T-helper 1 cell (primary cell): ENCODE data around the gene CMC1.
"Not testable (repeated sequence)": the region's sequence is repeated elsewhere in the genome, so short reads cannot be mapped to it uniquely, and the experiment has no call there.

Experiments
- DNase-seq, 5 donors: peaks; one replicate each; pipeline ENCODE4 v3.0.0-alpha.2; 2012 to 2020
- total RNA-seq, 4 donors: gene quantifications; one replicate each; lab custom pipeline; 2026; lab: John Stamatoyannopoulos, UW

CMC1 gene, protein sequence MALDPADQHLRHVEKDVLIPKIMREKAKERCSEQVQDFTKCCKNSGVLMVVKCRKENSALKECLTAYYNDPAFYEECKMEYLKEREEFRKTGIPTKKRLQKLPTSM
- 6.4 to 13.2 (median 9.0) reads per million in 4 donors for total RNA-seq

DNA sequence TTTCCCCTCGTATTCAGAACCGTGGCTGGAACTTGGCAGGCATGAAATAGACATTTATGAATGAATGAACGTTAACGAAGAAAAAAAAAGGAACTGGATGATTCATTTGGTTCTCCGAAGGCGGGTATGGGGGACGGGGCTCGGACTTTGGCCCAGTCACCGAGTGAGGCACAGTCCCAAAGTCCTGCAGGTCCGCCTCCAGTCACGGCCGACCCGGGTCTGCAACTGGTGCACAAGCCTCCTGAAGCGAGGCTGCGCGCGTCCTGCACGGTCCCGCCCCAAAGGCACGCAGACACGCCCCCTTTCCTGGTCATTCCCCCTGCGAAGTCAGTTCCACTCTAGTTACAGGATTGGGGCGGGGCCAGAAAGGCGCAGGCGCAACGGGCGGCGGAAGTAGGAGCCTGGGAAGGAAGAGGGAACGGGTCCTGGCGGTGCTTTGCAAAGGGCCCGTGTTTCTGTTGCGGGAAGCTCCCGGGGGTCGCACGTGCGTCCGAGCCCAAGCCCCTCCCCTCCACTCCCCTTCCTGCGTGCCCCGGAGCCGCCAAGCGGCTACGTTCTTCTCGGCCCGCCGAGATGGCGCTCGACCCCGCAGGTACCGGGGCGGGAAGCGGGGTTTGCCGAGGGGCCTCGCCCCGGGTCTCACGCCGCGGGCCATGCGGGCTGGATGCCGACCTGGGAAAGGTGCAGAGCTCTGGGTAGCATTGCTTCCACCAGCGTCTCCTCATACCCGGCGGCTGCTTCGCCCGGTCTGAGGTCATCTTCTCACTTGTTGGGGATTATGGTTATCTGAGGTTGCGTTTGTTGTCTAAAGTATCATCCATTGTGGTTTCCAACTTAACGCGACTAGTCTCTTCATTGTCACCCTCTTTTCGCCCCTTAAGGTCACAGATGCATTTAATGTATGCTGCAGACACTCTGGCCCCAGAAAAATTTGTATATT is at the start of gene CMC1:
Gene CMC1 (plus strand): TSS at position 399 of the 940 bp plus-strand sequence. CDS start 175 bp downstream, at position 574.
- peak; percentile 81 to 91 (median 88) for DNase-seq

DNA sequence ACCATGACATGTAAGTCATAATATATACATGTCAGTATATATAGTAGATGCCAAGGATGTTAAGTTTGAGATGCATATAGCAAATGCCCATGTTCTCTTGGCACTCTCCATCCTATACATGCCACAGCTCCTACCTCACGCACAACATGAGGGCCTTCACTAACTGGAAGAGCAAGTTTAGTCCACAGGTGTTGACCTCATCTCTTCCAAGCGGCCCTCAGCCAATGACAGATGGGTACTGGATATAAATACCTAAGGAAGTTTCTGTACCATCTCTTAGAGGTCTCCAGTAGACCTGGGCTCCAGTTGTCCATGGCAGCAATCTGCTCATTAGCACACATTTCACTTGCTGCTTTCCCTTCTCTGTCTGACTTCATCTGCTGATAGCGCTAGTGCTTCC is 43.3 kb upstream of the CMC1 start:
- no peak for DNase-seq

DNA sequence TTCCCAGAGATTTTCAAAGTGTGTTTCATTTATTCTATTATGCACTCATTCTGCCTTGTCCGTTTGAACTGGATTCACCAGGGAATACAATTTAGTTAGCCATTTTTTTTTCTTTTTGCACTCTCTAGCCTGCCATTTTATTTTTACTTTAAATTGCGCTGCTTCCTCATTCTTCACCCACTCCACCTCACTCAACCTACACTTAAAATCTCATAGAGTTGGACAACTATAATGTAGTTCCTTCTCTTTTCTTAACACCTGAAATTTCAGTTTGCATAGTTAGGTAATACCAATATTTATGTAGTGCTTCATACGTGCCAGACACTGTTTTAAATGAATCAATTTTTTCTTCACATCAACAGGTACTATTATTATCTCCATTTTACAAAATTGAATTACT is 42.4 kb upstream of the CMC1 start:
- DNase-seq, result no peak

DNA sequence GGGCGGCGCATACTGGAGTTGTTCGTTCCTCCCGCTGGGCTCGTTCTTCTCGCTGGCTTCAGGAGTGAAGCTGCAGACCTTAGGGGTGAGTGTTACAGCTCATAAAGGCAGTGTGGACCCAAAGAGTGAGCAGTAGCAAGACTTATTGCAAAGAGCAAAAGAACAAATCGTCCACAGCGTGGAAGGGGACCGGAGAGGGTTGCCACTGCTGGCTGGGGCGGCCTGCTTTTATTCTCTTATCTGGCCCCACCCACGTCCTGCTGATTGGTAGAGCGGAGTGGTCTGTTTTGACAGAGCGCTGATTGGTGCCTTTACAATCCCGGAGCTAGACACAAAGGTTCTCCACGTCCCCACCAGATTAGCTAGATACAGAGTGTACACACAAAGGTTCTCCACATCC is 41.8 kb upstream of the CMC1 start:
- not testable (repeated sequence) for DNase-seq

DNA sequence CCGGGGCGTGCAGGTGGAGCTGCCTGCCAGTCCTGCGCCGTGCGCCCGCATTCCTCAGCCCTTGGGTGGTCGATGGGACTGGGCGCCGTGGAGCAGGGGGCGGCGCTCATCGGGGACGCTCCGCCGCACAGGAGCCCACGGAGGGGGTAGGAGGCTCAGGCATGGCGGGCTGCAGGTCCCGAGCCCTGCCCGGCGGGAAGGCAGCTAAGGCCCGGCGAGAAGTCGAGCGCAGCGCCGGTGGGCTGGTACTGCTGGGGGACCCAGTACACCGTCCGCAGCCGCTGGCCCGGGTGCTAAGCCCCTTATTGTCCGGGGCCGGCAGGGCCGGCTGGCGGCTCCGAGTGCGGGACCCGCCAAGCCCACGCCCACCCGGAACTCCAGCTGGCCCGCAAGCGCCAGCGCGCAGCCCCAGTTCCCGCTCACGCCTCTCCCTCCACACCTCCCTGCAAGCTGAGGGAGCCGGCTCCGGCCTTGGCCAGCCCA is 41.0 kb upstream of the CMC1 start:
- not testable (repeated sequence) for DNase-seq

DNA sequence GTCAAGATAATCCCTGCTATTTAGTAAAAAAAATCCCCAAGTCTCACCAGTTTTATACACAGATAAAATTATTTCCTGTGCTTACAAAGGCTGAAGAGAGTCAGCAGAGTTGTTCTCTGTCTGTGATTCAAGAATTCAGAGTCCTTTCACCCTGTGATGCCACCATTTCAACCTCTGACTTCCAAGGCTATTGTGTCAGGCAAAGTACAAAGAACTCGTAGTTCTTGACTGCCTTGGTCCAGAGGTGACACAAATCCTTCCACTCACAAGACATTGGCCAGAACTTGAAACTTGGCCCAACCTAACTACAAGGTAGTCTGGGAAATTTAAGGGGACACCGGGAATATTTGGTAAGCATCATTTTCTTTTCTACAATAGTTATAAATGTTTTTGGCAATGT is 34.9 kb upstream of the CMC1 start:
- DNase-seq, result no peak

DNA sequence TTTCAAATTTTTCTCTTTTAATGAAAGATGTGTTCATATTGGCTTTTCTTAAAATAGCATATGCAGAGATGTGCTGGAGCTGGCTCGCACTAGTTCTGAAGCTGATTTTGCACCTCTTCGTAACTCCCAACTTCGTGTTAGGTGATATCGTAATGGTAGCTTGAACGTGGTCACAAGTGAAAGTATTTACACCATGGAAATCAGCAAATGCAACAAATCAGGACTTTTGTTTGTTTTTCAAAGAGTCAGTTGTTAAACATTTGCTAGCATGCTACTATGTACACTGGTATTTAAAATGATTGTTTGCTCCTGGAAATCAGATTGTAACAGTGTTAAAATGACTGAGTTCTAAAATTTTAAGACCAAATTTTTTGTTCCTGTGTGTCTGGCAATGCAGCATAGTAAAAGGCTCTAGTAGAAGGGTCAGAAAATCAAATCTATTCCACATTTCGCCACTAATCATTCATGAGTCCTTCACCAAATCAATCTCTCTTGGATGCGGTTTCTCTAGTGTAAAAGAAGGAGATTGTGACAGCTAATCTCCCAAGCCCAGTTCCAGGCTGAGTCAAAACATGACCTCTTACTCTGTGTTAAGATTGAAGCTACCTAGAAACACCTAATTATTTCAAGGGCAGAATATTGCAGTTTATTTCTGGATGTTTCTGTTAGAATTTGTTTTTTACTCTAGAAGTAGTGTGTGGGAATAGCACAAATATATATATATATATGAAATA is 34.3 kb upstream of the CMC1 start:
- DNase-seq, result no peak

DNA sequence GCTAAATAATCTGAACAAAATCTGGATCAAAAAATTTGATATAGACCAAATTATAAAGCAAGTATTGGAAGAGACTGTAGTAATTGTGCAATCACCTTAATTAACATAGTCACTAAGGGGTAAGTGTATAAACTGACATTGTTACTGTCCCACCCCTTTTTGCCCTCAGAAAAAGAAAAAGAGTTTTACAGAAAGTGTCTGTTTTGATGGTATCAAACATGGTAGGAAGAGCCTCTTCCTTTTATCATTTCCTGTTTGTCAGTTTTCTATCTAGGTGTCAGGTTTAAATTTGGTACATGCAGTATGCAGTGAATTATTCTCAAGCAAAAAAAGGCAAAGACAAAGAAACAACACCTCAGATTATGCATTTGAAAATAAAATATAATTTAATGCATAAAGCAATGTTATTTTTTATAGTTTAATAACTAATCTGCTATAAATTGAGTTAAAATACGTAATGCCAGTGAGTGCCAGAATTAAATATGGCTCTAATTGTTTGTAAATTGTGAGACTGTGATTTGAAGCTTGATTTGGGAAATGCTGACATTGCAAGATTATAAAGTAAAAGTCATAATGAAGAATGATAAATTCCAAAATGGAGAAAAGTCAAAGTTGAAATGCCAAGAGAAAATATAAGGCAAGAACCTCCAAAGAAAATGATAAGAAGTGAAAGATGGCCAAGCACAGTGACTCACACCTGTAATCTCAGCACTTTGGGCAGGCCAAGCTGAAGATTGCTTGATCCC is 30.3 kb upstream of the CMC1 start:
- peak in 1 of 5 donors; percentile 63 for DNase-seq

DNA sequence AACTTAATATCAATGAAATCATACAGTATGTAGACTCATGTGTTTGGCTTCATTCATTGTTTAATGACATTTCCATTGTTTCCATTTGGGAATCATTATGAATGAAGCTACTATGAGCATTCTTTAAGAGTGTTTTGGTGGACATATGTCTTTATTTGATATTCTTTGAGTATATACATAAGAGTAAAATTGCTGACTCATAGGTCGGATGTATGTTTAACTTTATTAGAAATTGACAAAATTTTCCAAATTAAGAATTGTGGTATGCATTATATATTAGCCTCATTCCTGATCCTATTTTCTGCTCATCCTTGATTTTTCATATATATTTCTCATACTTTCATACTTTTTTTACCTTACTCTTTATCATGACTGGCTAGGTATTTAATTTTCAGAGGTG is 28.7 kb upstream of the CMC1 start:
- DNase-seq, result no peak

DNA sequence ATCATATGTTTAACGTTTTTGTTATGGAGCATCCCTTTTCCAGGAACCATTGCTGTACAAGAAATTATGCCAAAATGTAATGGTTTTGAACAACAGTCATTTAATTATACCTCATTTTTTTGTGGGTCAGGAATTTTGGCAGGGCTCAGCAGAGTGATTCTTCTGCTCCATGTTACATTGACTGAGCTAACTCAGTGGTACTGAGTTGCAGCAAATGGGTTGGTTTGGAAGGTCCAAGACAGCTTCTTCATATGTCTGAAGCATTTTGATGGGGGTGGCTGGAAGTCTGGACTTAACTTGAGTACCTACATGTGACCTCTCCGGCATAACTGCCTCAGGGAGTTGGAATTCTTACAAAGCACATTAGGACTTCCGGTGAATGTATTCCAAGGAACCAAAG is 26.0 kb upstream of the CMC1 start:
- no peak for DNase-seq

DNA sequence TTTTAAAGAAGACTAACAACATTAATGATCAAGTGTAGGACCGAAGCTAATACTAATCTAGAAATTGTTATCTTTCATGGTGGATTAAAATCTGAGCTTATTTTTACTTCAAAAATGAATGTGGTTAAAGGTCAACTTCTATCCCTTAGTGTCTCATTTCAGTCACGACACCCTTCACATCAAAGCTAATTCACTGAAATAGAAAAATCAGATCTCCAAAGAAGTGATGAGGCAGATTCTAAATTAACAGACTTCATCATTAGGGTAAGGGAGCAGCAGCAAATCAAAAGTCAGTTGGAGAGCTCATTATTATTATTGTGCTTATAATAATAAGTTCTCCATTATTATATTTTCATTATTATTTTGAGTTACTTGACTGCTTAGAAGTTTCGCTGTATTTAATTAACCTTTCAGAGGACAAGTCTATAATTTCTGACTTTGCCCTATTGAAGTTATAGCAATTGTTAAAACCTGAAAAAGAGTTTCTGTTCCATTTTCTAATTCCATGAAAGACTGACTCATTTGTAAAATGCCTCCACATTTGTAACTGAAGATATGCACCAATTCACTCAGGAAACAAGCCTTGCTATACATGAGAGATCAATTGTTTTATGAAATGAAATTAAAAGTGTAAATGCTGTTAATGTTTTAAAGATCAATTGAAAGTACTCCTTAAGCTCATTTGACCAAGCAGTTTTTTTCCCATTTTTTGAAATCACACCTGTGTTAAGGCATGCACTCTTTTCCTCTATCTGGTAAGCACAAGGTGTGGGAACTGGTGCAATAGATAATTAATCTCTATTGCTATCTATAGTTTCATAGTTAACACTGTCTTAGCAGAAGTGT is 23.1 kb upstream of the CMC1 start:
- DNase-seq, result peak in 1 of 5 donors; percentile 47

DNA sequence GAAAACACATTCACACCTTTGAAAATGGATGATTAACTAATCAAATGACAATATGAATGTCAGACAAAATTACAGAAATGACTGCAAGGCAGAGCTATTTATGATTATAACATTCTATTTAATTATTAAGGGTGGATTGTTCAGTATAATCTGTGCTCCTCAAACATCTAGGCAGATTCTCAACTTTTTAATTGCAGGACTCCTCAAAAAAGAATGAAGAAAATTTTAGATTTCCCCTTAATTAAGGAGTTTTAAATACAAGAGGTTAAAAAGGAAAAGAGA is 22.6 kb upstream of the CMC1 start:
- no peak for DNase-seq

DNA sequence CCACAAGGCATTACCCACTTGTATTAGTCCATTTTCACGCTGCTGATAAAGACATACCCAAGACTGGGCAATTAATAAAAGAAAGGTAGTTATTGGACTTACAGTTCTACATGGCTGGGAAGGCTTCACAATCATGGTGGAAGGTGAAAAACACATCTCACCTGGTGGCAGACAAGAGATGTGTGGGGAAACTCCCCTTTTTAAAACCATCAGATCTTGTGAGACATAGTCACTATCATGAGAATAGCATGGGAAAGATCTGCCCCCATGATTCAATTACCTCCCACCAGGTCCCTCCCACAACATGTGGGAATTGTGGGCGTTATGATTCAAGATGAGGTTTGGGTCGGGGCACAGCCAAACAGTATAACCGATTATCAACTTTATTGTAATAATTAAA is 17.0 kb upstream of the CMC1 start:
- DNase-seq, result no peak

DNA sequence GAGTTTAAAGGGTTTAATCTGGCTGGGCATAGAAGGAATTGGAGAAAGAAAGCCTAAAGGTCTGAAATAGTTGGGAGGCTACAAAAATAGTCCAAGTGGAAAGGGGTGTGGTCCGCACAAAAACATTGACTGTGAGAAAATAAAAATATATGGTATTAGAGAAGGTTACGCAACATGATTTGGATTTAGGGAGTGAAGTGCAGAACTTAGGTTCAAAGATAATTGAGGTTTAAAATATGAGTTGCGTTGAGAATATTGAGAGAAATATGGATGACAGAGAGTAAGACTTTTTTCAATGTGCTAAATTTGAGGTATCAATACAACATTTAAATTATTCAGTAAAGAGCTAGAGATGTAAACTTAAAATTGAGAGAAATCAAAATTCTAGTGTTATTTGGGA is 15.4 kb upstream of the CMC1 start:
- no peak for DNase-seq

DNA sequence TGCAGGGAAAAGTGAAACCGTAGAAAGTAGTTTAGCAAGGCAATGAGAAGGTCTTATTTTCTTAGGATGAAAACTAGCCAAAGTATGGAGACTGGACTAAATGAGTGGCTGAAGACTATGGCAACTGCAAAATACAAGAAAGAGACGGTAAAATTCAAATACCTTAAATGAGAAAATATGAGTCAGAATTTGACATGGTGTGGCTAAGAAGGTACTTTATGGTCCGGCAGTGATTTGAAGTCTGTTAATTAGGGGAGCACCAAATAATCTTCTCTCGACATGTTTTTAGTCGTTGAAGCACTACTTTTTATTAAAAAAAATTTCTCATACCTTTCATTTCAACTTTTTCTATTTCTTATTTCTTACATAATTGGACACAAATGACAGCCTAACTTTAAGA is 12.8 kb upstream of the CMC1 start:
- DNase-seq, result no peak

DNA sequence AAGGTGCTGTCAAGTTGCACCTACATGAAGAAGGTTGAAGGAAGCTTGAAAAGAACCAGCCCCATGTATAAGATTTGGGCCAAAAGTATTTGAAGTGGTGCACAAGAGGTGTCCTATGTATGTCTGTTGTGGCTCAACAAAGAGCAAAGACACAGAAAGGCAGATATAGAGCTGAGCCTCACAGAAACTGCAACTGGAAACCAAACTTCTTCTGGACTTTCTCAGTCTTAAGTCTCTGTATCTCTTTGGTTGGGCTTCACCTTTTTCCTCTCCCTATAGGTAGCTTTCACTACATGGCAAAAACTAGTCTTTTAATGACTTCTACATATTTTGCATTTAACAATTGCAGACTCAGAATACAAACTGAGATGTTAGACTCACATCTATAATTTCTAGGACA is 8.8 kb upstream of the CMC1 start:
- DNase-seq, result no peak

DNA sequence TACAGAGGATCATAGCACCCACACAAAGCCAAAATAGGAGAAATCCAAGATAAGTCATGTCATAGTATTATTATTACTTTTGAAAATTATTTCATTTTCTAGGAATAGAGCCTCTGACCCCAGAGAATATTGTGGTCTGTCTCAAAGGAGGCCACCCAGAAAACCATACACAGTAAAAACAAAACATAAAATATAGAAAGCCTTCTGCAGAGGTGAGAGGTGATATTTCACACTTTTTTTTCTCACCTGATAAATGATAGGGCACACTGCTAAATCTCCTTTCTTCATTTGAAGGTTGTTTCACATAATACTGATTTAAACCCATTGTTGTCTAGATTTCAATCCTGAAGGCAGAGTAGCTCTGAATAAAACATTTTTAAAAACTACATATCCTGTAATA is 7.0 kb upstream of the CMC1 start:
- DNase-seq, result no peak

DNA sequence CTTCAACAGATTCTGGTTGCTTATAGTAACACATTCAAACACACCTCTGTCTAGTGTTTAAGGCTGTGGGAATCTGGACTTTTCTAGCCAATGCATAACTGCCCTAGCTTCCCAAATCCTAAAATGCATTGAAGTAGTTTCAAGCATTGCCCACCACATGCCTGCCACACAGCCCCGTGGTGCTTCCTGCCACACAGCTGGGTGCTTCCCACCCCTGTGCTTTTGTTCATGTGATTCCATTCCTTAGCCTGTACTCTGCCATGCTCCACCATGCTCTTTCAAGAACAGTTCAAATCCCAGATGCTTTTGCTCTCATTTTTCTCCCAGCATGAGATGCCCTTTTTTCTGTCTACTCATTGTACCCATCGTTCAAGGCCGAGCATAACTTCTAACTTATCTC is 2.3 kb upstream of the CMC1 start:
- DNase-seq, result no peak

DNA sequence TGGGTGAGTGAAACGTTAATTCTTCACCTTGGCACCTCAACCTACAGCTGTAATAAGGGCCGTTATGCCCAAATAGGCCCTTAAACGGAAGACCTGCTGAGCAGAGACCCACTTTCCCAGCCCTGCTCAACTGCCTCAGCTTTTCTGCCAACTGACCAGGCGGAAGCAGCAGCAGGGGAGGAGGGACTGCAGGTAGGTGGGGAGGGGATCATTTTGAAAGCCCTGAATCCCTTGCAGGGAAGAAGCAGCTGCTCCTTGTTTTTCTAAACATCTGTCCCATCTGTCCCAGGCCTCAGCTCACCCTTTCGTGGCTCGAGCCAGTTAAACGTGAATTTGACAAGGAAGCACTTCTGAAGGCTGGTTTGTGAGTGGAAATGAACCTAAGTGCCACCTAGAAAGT is 978 bp upstream of the CMC1 start:
- no peak for DNase-seq

DNA sequence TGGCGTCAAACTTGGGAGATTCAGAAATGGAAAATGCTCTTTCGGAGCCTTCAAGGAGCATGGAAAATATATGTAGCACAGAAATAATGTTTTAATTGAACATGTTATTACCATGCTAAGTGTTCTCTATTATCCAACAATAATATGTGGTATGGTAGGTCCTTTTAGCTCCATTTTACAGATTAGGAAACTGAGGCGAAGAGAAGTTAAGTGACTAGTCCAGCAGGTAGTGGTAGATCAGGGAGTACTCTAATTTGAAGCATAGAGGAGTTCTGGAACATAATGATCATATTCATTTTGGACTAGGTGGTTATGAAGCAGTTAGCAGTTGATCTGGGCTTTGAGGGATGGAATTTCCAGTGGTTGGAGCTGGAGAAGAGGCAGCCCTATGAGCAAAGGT is 1.1 kb downstream of the CMC1 start:
- DNase-seq, result no peak

DNA sequence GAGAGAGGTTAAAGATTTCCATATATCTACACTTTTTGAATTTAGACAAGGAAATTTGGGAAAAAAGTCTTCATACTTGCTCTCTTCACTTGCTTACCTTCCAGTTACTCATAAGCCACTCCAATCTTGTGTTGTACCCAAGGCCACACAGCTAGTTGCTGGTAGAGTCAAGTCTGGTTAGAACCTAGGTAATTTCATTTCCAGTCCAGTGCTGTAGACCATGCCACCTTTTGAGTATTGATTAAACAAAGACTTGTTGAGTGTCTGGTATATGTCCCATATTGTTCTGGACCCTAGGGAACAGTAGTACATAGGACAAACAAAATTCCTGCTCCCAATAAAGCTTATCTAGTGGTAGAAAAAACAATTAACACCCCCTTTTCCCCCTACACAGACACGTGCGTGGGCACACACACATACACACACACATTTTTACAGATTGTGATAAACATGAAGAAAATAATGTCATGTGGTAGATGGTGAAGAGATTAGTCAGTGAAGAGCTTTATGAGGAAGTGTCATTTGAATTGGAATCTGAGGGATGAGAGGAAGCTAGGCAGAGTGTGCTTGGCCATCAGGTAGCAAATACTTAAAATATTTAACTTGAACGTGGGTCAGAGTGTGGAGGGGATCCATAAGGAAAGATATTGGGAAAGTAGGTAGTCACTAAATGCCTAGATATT is 2.1 kb downstream of the CMC1 start:
- peak in 1 of 5 donors; percentile 14 for DNase-seq
